Keratinocyte (primary cell): ENCODE results near the gene TUBGCP6. TPM values are rescaled to one million over a fixed set of nuclear protein-coding genes. Genes with fewer than 3 reads are reported as not detected.

Experiments
- DNase-seq: peaks from one replicate; pipeline ENCODE4 v3.0.0-alpha.2; 2011; ENCODE audit warnings: low read depth, missing footprints, low spot score
- FAIRE-seq: peaks from 2 replicates; lab custom pipeline; 2011; peaks lifted over from hg19 to GRCh38; lab: Jason Lieb, UNC
- H2AFZ ChIP-seq: 2 replicates; pipeline ENCODE4 v1.6.0; 2012; ENCODE audit warnings: low read length, control low read depth, inconsistent platforms; ENCODE audit not compliant: control insufficient read depth
- H3K27ac ChIP-seq: 2 replicates; pipeline ENCODE4 v1.5.1; 2011; ENCODE audit warnings: low read length; ENCODE audit not compliant: control insufficient read depth, insufficient read depth
- H3K27me3 ChIP-seq: 3 replicates; pipeline ENCODE4 v1.6.0; 2011; ENCODE audit warnings: low read length; ENCODE audit not compliant: control insufficient read depth, insufficient read depth; ENCODE audit errors: extremely low read depth
- H3K36me3 ChIP-seq, 2 experiments: 2 replicates in 1 of 2; 3 replicates in 1 of 2; pipeline ENCODE4 v1.5.1; 2011; ENCODE audit warnings: low read length in 2 of 2, mild to moderate bottlenecking in 1 of 2; ENCODE audit not compliant: control insufficient read depth in 2 of 2, insufficient read depth in 2 of 2; ENCODE audit errors: extremely low read depth in 1 of 2
- H3K4me1 ChIP-seq: 3 replicates; pipeline ENCODE4 v1.5.1; 2011; ENCODE audit warnings: low read length; ENCODE audit not compliant: control insufficient read depth, insufficient read depth; ENCODE audit errors: extremely low read depth
- H3K4me2 ChIP-seq: 3 replicates; pipeline ENCODE4 v1.6.0; 2011; ENCODE audit warnings: low read depth, low read length; ENCODE audit not compliant: control insufficient read depth, insufficient read depth; ENCODE audit errors: extremely low read depth
- H3K4me3 ChIP-seq, 3 experiments: fragments of 200-600 bp in 1 of 3; sonication (generic) in 1 of 3; 2 replicates in 2 of 3; 3 replicates in 1 of 3; pipeline ENCODE4 v1.5.1; 2011 to 2016; ENCODE audit warnings: low read length in 3 of 3, mild to moderate bottlenecking in 3 of 3, control low read depth in 2 of 3, inconsistent platforms in 1 of 3, low read depth in 1 of 3, mixed read lengths in 1 of 3, mixed run types in 1 of 3, moderate library complexity in 1 of 3; ENCODE audit not compliant: control insufficient read depth in 2 of 3, insufficient read depth in 2 of 3; ENCODE audit errors: extremely low read depth in 1 of 3
- H3K79me2 ChIP-seq: 2 replicates; pipeline ENCODE4 v1.6.0; 2012; ENCODE audit warnings: low read length; ENCODE audit not compliant: control insufficient read depth, insufficient read depth
- H3K9ac ChIP-seq: 3 replicates; pipeline ENCODE4 v1.6.0; 2011; ENCODE audit warnings: low read length; ENCODE audit not compliant: control insufficient read depth, insufficient read depth; ENCODE audit errors: extremely low read depth
- H3K9me1 ChIP-seq: 3 replicates; pipeline ENCODE4 v1.6.0; 2011; ENCODE audit warnings: low read length; ENCODE audit not compliant: control insufficient read depth, insufficient read depth; ENCODE audit errors: extremely low read depth
- H3K9me3 ChIP-seq: 2 replicates; pipeline ENCODE4 v1.5.1; 2012; ENCODE audit warnings: low read depth, low read length; ENCODE audit not compliant: control insufficient read depth
- H4K20me1 ChIP-seq: 3 replicates; pipeline ENCODE4 v1.6.0; 2011; ENCODE audit warnings: low read length; ENCODE audit not compliant: control insufficient read depth, insufficient read depth; ENCODE audit errors: extremely low read depth
- CTCF ChIP-seq, 3 experiments: IDR thresholded peaks in 1 of 3; conservative IDR thresholded peaks in 1 of 3; optimal IDR thresholded peaks in 1 of 3; 2 replicates in 2 of 3; 3 replicates in 1 of 3; pipeline versions ENCODE3 to v1.5.1; 2011; ENCODE audit warnings: low read length in 3 of 3, mild to moderate bottlenecking in 3 of 3, moderate library complexity in 2 of 3, control low read depth in 1 of 3, inconsistent platforms in 1 of 3; ENCODE audit not compliant: insufficient read depth in 2 of 3; ENCODE audit errors: extremely low read depth in 1 of 3
- EZH2 ChIP-seq: IDR thresholded peaks from one replicate; pipeline ENCODE4 v1.6.1; 2012; ENCODE audit warnings: inconsistent platforms, mild to moderate bottlenecking, low read length, moderate library complexity
- dilution Hi-C: fragments of 300-500 bp; cut with MboI; formaldehyde crosslinking; loops from one replicate; pipeline ENCODE4 v1.7.0; 2020; ENCODE audit warnings: low sequenced_read_pairs; ENCODE audit not compliant: extremely low pct_ligation_motif_present
- polyA plus RNA-seq, 5 experiments: library from polyadenylated mRNA; depleted of rRNA in 3 of 5; stranded (reverse) in 3 of 5; stranded (forward) in 1 of 5; unstranded in 1 of 5; fragments of >200 nt; gene quantifications; 1 replicate in 1 of 5; 2 replicates in 3 of 5; 3 replicates in 1 of 5; pipeline versions ENCODE4 v1.2.1 to v1.2.3, GENCODE V29; 2011 to 2012; ENCODE audit warnings: missing spikeins in 2 of 5, low read depth in 1 of 5, low replicate concordance in 1 of 5

The TUBGCP6 gene
- polyA plus RNA-seq, 1 donor (not counting 4 experiments of a cell fraction or from before 2014, with no cell fraction given) = 10.1 TPM

GRCh38 chr22:50200461-50201190, 44.2 kb downstream of the TUBGCP6 start, which contains the start of gene SELENOO:
SELENOO (plus strand) TSS chr22:50201011; CDS start chr22:50201037, 26 bp downstream.
- no peak for FAIRE-seq
- Histone ChIP-seq H3K4me2 (peak within 1 kb of the TSS; percentile 85), H3K9me1 (peaks cover 2% of the 10 kb centered on the region), H3K36me3 (peaks cover 8 to 24% of the 10 kb centered on the region in 2 experiments), H3K9ac (peak within 1 kb of the TSS; percentile 75), H3K9me3 (no peaks in the 10 kb centered on the region), H3K79me2 (peaks cover 15% of the 10 kb centered on the region), H3K4me3 (peak within 1 kb of the TSS; percentile 54 to 87 (median 75)), H3K27me3 (no peaks in the 10 kb centered on the region), H3K27ac (peak within 1 kb of the TSS; percentile 40), H3K4me1 (peaks cover 11% of the 10 kb centered on the region), H4K20me1 (no peaks in the 10 kb centered on the region), H2AFZ (peak within 1 kb of the TSS; percentile 63)
- TF ChIP-seq EZH2 = no peak
- TF ChIP-seq CTCF (optimal IDR thresholded peaks at IDR 0.05 in 1 of 3, IDR thresholded peaks at IDR 0.05 in 1 of 3, conservative IDR thresholded peaks at IDR 0.05 in 1 of 3; ENCODE audit: extremely low read depth in 1 of 3, insufficient read depth in 2 of 3, low read length in 3 of 3) = no peak
- peak; percentile 35 for DNase-seq
- dilution Hi-C loops = no loop called here

GRCh38 chr22:50199829-50200460, 44.9 kb downstream of the TUBGCP6 start:
- Histone ChIP-seq H3K27me3 (no peaks in the 10 kb centered on the region), H3K36me3 (peaks cover 5 to 28% of the 10 kb centered on the region in 2 experiments), H3K4me1 (peaks cover 11% of the 10 kb centered on the region), H3K9me3 (no peaks in the 10 kb centered on the region), H3K9ac (peak overlapping the region; percentile 66), H3K9me1 (peaks cover 2% of the 10 kb centered on the region), H2AFZ (peak overlapping the region; percentile 63), H4K20me1 (no peaks in the 10 kb centered on the region), H3K4me2 (peak overlapping the region; percentile 70), H3K27ac (peak overlapping the region; percentile 20), H3K79me2 (peaks cover 15% of the 10 kb centered on the region), H3K4me3 (peak overlapping the region; percentile 54 to 64 (median 62))
- TF ChIP-seq EZH2 = no peak
- TF ChIP-seq CTCF (optimal IDR thresholded peaks at IDR 0.05 in 1 of 3, IDR thresholded peaks at IDR 0.05 in 1 of 3, conservative IDR thresholded peaks at IDR 0.05 in 1 of 3; ENCODE audit: extremely low read depth in 1 of 3, insufficient read depth in 2 of 3, low read length in 3 of 3) = no peak
- DNase-seq = no peak
- dilution Hi-C loops = no loop called here
- FAIRE-seq = no peak
